GM19463 (cell line): ENCODE measurements around the gene PDIA5.
"Not testable (repeated sequence)": the region's sequence is repeated elsewhere in the genome, so short reads cannot be mapped to it uniquely, and the experiment has no call there.

ENCODE experiments used
- ATAC-seq: cut with Tn5 transposase; IDR thresholded peaks from one replicate; pipeline ENCODE4 v1.9.1; 2021; ENCODE audit warnings: mild to moderate bottlenecking, moderate library complexity; ENCODE audit not compliant: unreplicated experiment

PDIA5 gene

GRCh38 chr3:123090728-123091531 is 24.1 kb downstream of the PDIA5 start:
- no peak for ATAC-seq

DNA sequence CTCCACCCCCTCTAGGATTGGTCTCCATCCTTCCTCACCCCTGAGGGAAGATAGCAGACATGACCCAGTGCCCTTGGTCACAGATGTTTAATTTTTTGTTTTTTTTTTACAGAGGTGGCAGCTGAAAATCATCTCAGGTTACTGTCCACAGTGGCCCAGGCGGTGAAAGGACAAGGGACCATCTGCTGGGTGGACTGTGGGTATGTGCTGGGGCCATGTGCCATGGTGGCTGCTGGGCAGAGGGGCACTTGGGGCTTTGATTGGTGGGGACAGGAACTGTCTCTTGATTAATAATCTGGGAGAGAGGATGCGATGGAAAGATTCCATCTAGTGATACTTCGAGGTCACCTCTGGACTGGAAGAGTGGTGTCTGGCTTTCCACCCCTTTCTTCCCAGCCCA is 25.4 kb downstream of the PDIA5 start:
- ATAC-seq = no peak

- no peak for ATAC-seq
These were observed 26.9 kb downstream of the PDIA5 start for GRCh38 chr3:123093696-123094095.

DNA sequence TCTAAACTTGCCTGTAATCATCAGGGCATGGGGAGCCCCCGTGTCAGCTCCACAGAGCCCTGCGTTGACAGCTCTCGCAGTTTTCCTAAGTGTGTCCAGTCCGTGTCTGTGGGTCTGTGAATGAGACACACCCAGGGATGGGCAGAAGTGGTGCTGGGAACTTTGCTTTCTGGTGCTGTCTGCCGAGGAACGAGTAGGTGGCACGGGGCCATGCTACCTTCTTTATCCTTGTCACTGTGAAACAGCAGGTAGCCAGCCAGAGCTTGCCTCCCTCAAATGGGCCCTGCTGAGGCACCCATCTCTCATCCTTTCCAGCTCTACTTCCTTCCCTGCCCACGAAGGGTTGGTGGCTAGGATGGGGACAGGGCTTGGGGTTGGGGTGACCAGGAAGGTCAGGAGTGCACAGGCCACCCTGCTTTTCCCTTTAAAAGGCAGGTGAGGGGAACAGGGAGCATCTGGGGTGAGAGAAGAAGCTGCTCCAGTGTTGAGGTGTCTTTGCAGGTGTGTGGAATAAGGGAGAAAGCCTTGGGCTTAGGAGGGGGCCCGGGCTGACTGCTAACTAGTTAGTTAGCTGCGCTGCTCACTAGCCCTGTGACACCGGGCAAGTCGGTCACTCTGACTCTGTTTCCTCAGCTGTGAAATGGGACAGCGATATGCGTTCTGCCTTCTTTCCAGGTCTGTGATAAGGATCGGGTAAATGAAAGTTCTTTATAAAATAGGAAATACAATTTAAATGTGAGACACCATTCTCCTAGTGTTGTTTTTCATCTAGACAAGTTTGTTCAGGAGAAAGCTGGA is 27.9 kb downstream of the PDIA5 start:
- ATAC-seq = no peak

GRCh38 chr3:123096126-123096525 is 29.3 kb downstream of the PDIA5 start:
- no peak for ATAC-seq

DNA sequence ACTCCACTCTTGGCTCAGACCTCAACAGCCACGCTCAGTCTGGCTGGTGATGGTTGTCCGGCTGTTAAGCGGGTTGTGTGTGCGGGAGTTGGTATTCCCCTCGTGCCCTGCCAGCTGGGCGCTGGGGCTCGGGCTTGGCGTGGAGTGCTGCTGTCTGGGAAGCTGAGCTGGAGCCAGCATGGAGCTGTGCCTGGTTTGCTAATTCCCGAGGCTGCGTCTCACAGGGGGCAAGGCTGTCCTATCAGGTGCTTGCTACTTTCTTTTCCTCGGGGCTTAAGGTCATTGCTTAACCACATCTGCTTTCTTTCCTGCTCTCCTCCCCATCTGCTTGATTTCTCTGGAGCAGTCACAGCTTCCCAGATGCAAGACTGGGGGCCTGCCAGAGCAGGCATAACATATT is 29.9 kb downstream of the PDIA5 start:
- no peak for ATAC-seq

- no peak for ATAC-seq
These were observed 31.9 kb downstream of the PDIA5 start for GRCh38 chr3:123098426-123099330.

DNA sequence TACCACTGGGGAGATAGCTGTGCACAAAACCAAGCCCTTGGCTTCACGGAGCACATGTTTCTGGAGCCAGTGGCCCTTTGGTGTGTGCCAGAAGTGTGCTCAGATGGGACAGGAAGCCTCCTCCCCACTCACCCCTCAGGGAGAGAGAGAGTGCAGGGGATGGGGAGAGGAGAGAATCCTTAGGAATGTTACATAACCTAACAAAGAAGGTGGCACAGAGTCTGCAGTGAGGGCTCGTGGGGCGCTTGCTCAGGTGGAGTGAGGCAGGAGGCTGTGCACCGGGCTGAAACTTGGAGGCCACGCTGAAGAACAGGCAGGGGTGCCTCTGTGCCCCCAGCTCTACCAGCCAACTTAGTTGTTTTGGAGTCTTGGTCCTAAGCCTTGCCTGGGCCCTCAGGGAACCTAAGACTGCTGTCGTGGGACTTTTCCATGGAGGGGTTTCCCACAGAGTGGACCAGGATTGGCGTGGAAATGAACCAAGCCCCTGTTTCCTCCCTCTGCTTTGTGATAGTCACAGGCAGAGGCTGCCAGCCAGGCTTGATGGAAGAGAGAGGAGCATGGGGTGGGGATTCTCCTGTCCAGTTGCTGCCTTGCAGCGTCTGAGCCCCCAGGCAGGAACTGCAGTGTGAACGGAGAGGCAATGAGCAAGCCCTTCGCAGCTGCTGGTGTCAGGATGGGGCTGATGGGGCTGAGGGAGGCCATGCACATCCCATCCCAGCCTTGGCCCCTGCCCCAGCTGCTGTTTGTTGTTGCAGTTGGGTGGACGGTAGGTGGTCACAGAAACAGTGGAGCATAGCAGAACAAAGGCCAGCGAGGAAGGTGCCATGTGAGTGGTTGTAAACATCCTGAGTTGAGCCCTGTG is 32.7 kb downstream of the PDIA5 start:
- no peak for ATAC-seq

GRCh38 chr3:123100193-123100776 is 33.5 kb downstream of the PDIA5 start:
- no peak for ATAC-seq

DNA sequence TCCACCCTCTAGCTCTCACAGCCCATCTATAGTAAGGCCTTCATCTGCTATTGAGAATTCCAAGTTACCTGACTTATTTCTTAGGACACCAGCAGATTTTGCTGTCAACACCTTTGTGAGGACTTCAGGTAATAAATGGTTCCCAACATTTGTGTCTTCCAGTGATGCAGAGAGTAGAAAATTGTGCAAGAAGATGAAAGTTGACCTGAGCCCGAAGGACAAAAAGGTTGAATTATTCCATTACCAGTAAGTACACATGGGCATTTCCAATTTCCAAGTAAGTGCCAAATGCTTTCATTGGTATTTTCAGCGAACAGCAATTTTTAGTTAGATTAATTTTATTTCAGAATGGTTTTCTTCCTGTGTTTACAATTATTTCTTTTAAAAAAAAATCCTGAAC is 35.4 kb downstream of the PDIA5 start:
- no peak for ATAC-seq

- ATAC-seq = no peak
These were observed 36.0 kb downstream of the PDIA5 start for GRCh38 chr3:123102826-123103225.

DNA sequence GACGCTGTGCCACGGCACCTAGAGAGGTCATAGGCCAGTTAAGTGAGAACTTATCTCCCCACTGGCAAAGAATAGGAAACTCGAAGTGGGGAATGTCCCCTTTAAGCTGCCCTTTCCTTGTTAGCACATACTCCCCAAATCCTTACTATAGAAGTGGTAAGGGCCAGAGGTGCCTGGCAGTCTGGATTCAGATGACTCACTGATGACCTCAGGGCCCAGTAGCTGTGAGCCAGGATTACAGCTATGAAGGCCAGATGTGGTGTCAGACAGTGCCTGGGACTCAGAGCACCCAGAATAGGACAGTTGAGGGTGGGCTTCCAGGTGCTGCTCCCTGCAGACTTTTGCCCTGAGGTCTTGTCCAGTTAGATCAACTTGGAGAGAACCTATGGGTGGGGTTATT is 37.7 kb downstream of the PDIA5 start:
- no peak for ATAC-seq

DNA sequence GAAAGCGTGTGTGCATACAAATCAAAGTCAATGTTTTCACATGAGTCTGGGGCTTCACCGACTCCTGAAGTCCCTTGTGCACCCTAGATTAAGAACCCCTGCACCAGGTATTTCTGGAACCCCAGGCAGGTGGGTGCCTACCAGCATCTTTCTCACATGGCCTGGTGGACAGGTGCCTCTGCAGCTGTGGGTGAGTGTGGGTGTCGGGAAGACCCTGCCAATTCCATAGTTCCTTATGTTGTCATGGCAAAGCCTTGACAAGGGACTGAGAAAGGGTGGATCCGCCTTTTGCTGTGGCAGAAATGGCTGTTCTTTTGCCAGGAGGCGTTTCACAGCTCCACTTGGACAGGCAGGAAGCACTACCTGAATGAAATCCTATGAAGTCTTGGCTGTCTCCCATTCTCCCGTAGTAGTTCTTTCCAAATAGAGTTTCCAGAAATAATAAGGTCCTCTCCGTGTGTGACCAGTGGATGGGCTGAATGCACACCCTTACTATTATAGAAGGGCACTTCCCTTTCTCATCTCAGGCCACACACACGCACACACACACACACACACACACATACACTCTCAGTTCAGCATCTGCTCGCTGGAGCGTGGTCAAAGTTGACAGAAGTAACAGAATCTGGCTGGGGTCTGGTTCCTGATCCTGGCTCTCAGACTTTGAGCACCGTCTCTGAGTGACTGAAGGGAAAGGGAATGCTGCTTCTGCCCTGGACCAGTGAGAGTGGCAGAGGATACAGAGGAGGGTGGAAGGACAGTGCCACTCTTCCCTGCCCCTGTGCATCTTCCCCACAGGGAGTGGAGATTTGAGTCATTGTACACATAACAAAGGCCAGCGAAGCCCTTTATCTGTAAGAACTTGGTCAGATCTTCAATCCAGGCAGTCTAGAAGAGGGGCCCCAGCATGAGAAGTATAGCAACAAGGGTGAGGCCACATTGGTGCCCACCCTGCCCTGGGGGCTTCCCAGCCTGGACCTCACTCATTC is 38.7 kb downstream of the PDIA5 start:
- peak; percentile 50 for ATAC-seq

GRCh38 chr3:123110282-123110975 is 43.6 kb downstream of the PDIA5 start:
- ATAC-seq = no peak

GRCh38 chr3:123110976-123111615 is 44.3 kb downstream of the PDIA5 start:
- ATAC-seq = no peak

GRCh38 chr3:123111640-123112039 is 44.8 kb downstream of the PDIA5 start:
- no peak for ATAC-seq

GRCh38 chr3:123112232-123112631 is 45.4 kb downstream of the PDIA5 start:
- ATAC-seq = no peak

- not testable (repeated sequence) for ATAC-seq
These were observed 45.8 kb downstream of the PDIA5 start for GRCh38 chr3:123112656-123113055.
